Neutrophil (primary cell): Measurements from ENCODE around the gene UFSP1.
"Not testable (repeated sequence)": the region's sequence is repeated elsewhere in the genome, so short reads cannot be mapped to it uniquely, and the experiment has no call there.

ENCODE experiments used
- H3K27ac ChIP-seq: fragments of 200-600 bp; sonication (generic); 2 replicates; pipeline ENCODE4 v1.5.1; 2016; ENCODE audit warnings: mild to moderate bottlenecking, moderate library complexity
- H3K27me3 ChIP-seq: fragments of 200-600 bp; sonication (generic); 2 replicates; pipeline ENCODE4 v1.6.0; 2016; ENCODE audit warnings: mild to moderate bottlenecking
- H3K36me3 ChIP-seq: fragments of 200-600 bp; sonication (generic); 2 replicates; pipeline ENCODE4 v1.5.1; 2017
- H3K4me1 ChIP-seq, 2 experiments: fragments of 200-600 bp in 1 of 2; sonication (generic) in 1 of 2; 1 replicate in 1 of 2; 2 replicates in 1 of 2; pipeline versions ENCODE4 v1.5.1 to v1.6.1; 2013 to 2016; ENCODE audit warnings: low read depth in 1 of 2, low read length in 1 of 2, mild to moderate bottlenecking in 1 of 2, moderate library complexity in 1 of 2; ENCODE audit not compliant: control insufficient read depth in 1 of 2, insufficient read depth in 1 of 2
- H3K4me3 ChIP-seq, 2 experiments: fragments of 200-600 bp in 1 of 2; sonication (generic) in 1 of 2; 1 replicate in 1 of 2; 2 replicates in 1 of 2; pipeline ENCODE4 v1.5.1; 2013 to 2016; ENCODE audit warnings: low read depth in 1 of 2, low read length in 1 of 2, mild to moderate bottlenecking in 1 of 2, moderate library complexity in 1 of 2
- H3K9me3 ChIP-seq: fragments of 200-600 bp; sonication (generic); 2 replicates; pipeline ENCODE4 v1.5.1; 2016
- CTCF ChIP-seq: fragments of 200-600 bp; sonication (generic); IDR thresholded peaks from 2 replicates; pipeline ENCODE4 v1.5.1; 2016; ENCODE audit warnings: antibody characterized with exemption

Gene UFSP1

GRCh38 chr7:100914879-100915447 is 25.4 kb upstream of the UFSP1 start:
- TF ChIP-seq CTCF, result no peak
- no peak overlapping the region for H3K4me3 ChIP-seq
- H3K36me3 ChIP-seq, result no peaks in the 10 kb centered on the region
- peaks cover 5 to 12% of the 10 kb centered on the region in 2 experiments for H3K4me1 ChIP-seq
- H3K9me3 ChIP-seq, result no peaks in the 10 kb centered on the region
- peaks cover 19% of the 10 kb centered on the region for H3K27me3 ChIP-seq
- no peak overlapping the region for H3K27ac ChIP-seq

GRCh38 chr7:100914208-100914878 is 24.8 kb upstream of the UFSP1 start:
- Histone ChIP-seq H3K36me3 (no peaks in the 10 kb centered on the region), H3K9me3 (no peaks in the 10 kb centered on the region), H3K27ac (no peak overlapping the region), H3K4me1 (peaks cover 6 to 13% of the 10 kb centered on the region in 2 experiments), H3K27me3 (peaks cover 19% of the 10 kb centered on the region), H3K4me3 (no peak overlapping the region)
- TF ChIP-seq CTCF, result no peak

- peaks cover 16% of the 10 kb centered on the region for H3K27me3 ChIP-seq
- no peak overlapping the region for H3K27ac ChIP-seq
- H3K36me3 ChIP-seq, result no peaks in the 10 kb centered on the region
- H3K9me3 ChIP-seq, result no peaks in the 10 kb centered on the region
- H3K4me1 ChIP-seq, result peaks cover 6 to 13% of the 10 kb centered on the region in 2 experiments
- TF ChIP-seq CTCF, result no peak
- no peak overlapping the region for H3K4me3 ChIP-seq
Observed at GRCh38 chr7:100911484-100911883, 22.0 kb upstream of the UFSP1 start.

- peaks cover 23% of the 10 kb centered on the region for H3K27me3 ChIP-seq
- peaks cover 6 to 13% of the 10 kb centered on the region in 2 experiments for H3K4me1 ChIP-seq
- H3K36me3 ChIP-seq, H3K9me3 ChIP-seq, H3K4me3 ChIP-seq: not testable (repeated sequence)
- H3K27ac ChIP-seq, result peak overlapping the region; percentile 58
Observed at GRCh38 chr7:100910443-100910842, 20.9 kb upstream of the UFSP1 start.

- H3K27ac ChIP-seq, result no peak overlapping the region
- TF ChIP-seq CTCF, result no peak
- H3K36me3 ChIP-seq, result no peaks in the 10 kb centered on the region
- no peak overlapping the region for H3K4me3 ChIP-seq
- peaks cover 33% of the 10 kb centered on the region for H3K27me3 ChIP-seq
- H3K4me1 ChIP-seq, result peaks cover 6 to 13% of the 10 kb centered on the region in 2 experiments
- no peaks in the 10 kb centered on the region for H3K9me3 ChIP-seq
Observed at GRCh38 chr7:100908512-100908911, 19.0 kb upstream of the UFSP1 start.

GRCh38 chr7:100902638-100903037 is 13.1 kb upstream of the UFSP1 start:
- Histone ChIP-seq H3K27ac (no peak overlapping the region), H3K36me3 (no peaks in the 10 kb centered on the region), H3K4me3 (no peak overlapping the region), H3K27me3 (peaks cover 77% of the 10 kb centered on the region), H3K4me1 (no peaks in the 10 kb centered on the region), H3K9me3 (no peaks in the 10 kb centered on the region)
- no peak for TF ChIP-seq CTCF
